ENCODE data around the gene PTPRT.

GRCh38 chr20:42895020-42895419 is 294.7 kb downstream of the PTPRT start:
- no peak for TF ChIP-seq MAX (IDR thresholded peaks at IDR 0.05; ENCODE audit: low read depth)
- TF ChIP-seq CTCF (IDR thresholded peaks at IDR 0.05), result no peak
- TF ChIP-seq TAF1 (IDR thresholded peaks at IDR 0.05; ENCODE audit: borderline replicate concordance, low read depth, low read length), result no peak
- TF ChIP-seq POLR2AphosphoS5 (IDR thresholded peaks at IDR 0.05; ENCODE audit: low read depth, low read length), result no peak
- TF ChIP-seq TCF12 (IDR thresholded peaks at IDR 0.05), result no peak
- no peak for TF ChIP-seq YY1 (IDR thresholded peaks at IDR 0.05; ENCODE audit: low read depth)

Measured in SK-N-SH (cell line).